ENCODE measurements around the gene JAKMIP1. TPM values are rescaled to one million over a fixed set of nuclear protein-coding genes. Genes with fewer than 3 reads are reported as not detected.

The JAKMIP1 gene
- total and polyA plus RNA-seq, 2 experiments from 2014 or later, result not detected

DNA sequence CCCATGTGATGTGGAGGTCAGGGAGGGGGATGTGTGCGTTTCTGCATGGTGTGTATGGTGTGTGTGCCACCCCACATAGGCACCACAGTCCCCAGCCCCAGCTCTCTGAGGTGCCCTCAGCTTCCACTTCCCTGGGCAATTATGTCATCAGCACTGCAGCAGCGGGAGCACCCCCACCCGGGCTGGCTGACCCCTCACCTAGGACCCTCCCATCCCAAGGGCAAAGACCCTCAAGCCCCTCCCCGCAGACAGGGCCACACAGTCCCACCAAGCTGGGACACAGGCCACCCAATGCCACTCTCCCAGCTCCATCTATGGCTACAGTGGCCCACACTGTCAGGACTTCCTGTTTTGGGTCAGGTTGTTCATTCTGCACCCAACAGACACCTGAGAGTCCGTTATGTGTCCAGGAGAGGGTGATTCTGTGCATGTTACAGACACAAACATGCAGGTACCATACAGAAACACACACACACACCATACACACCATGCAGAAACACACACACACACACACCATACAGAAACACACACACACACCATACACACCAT is 75.2 kb downstream of the JAKMIP1 start:
- no peaks in the 10 kb centered on the region for H3K9me2 ChIP-seq (ENCODE audit: insufficient read depth)
- no peak for TF ChIP-seq EZH2phosphoT487 (IDR thresholded peaks at IDR 0.05; ENCODE audit: insufficient read depth, low read depth)
- TF ChIP-seq EZH2 (IDR thresholded peaks at IDR 0.05; ENCODE audit: insufficient read depth, poor library complexity, severe bottlenecking), result no peak
- H3K27ac ChIP-seq, result no peak overlapping the region
- no peak overlapping the region for H3K4me3 ChIP-seq
- no peaks in the 10 kb centered on the region for H3K4me1 ChIP-seq (ENCODE audit: insufficient read depth)
- DNase-seq, result no peak
- no peaks in the 10 kb centered on the region for H4K20me1 ChIP-seq (ENCODE audit: insufficient read depth)
- H3K36me3 ChIP-seq (ENCODE audit: low read depth), result no peaks in the 10 kb centered on the region
- H3K79me2 ChIP-seq (ENCODE audit: insufficient read depth), result no peaks in the 10 kb centered on the region
- no peaks in the 10 kb centered on the region for H3F3A ChIP-seq (ENCODE audit: insufficient read depth)
- WGBS, 2 experiments (ENCODE audit: low coverage in 1 of 2, low lambda C conversion rate in 2 of 2, missing lambda C conversion rate in 2 of 2), result 38 to 39% methylated on average over 4 to 5 of the region's 5 CpGs
- no peaks in the 10 kb centered on the region for H3K9me3 ChIP-seq (ENCODE audit: low read depth)
- no peak overlapping the region for H2AFZ ChIP-seq
- H3K4me2 ChIP-seq (ENCODE audit: unreplicated experiment), result no peak overlapping the region
- no peaks in the 10 kb centered on the region for H3K27me3 ChIP-seq (replicated peaks; ENCODE audit: insufficient read depth)
- in situ Hi-C loops (cut with MboI), result no loop called here
- H3K9ac ChIP-seq, result no peak overlapping the region

DNA sequence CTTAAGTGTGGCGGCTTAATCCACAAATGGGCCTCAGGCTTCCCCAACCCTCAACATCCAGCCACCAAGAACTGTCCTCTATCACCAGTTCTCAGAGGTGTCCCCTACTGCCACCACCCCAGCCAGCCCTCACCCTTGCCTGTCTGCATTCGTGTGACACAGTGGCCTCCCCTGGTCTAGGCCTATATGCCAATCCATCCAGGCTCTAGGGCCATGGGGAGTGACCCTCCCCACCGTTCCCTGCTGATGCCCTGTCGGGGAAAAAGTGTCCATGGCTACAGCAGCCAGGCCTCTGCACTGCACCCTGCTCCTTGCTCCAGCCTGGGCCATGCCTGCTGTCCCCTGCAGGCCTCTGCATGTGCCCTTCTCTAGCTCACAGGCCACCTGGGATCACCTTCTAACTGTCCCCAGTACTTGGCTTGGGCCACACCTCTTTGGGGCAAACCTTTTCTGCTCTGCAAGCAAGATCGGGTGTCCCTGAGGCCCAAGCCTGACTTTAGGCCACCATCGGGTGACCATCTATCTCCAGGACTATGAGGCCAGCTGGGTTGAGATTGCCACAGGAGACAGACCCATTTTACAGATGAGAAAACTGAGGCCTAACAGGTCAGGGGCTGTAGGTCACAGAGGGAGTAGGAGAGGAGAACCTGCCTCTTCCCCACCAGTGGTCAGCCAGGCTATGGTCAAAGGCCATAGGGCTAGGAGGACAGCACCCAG is 75.8 kb downstream of the JAKMIP1 start:
- 49 to 54% methylated on average over 6 of the region's 6 CpGs for WGBS, 2 experiments (ENCODE audit: low coverage in 1 of 2, low lambda C conversion rate in 2 of 2, missing lambda C conversion rate in 2 of 2)
- in situ Hi-C loops (cut with MboI), result no loop called here
- TF ChIP-seq EZH2phosphoT487 (IDR thresholded peaks at IDR 0.05; ENCODE audit: insufficient read depth, low read depth) (no peak), EZH2 (IDR thresholded peaks at IDR 0.05; ENCODE audit: insufficient read depth, poor library complexity, severe bottlenecking) (no peak)
- H3K4me3 ChIP-seq, result no peak overlapping the region
- no peak overlapping the region for H3K27ac ChIP-seq
- no peaks in the 10 kb centered on the region for H3K79me2 ChIP-seq (ENCODE audit: insufficient read depth)
- H3K27me3 ChIP-seq (replicated peaks; ENCODE audit: insufficient read depth), result no peaks in the 10 kb centered on the region
- no peak for DNase-seq
- H4K20me1 ChIP-seq (ENCODE audit: insufficient read depth), result no peaks in the 10 kb centered on the region
- no peaks in the 10 kb centered on the region for H3F3A ChIP-seq (ENCODE audit: insufficient read depth)
- H2AFZ ChIP-seq, result no peak overlapping the region
- H3K9me3 ChIP-seq (ENCODE audit: low read depth), result no peaks in the 10 kb centered on the region
- no peak overlapping the region for H3K4me2 ChIP-seq (ENCODE audit: unreplicated experiment)
- H3K4me1 ChIP-seq (ENCODE audit: insufficient read depth), result no peaks in the 10 kb centered on the region
- no peaks in the 10 kb centered on the region for H3K9me2 ChIP-seq (ENCODE audit: insufficient read depth)
- no peaks in the 10 kb centered on the region for H3K36me3 ChIP-seq (ENCODE audit: low read depth)
- no peak overlapping the region for H3K9ac ChIP-seq

DNA sequence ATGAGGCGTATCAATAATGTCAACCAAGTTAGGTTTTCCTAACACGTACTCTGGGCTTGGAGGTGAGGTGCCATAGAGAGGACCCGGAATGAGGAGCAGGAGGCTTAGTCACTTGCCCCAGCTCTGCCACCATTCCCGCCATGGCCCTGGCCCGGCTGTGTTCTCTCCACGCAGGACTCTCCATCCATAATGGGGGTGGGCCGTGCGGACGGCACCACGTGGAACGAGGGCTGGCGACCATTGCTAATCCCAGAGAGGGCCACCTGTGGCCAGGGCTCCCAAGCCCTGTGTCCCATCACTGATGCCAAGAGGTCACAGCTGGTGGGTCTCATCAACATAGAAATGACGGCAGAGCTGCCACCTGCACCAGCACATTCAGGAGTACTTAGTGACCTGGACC is 76.4 kb downstream of the JAKMIP1 start:
- no peaks in the 10 kb centered on the region for H3F3A ChIP-seq (ENCODE audit: insufficient read depth)

DNA sequence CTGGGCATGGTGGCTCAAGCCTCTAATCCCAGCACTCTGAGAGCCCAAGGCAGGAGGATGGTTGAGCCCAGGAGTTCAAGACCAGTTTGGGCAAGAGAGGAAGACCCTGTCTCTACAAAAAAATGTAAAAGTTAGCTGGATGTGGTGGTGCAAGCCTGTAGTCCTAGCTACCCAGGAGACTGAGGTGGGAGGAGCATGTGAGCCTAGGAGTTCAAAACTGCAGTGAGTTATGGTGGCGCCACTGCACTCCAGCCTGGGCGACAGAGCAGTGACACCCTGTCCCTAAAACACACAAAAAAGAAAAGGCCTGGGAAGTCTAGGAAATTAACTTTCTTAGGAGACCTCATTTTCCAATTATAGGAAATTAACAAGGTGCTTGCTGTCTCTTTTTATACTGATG is 76.8 kb downstream of the JAKMIP1 start:
- Histone ChIP-seq H3K4me2 (ENCODE audit: unreplicated experiment) (no peak overlapping the region), H2AFZ (no peak overlapping the region), H4K20me1 (ENCODE audit: insufficient read depth) (no peaks in the 10 kb centered on the region), H3K9me2 (ENCODE audit: insufficient read depth) (no peaks in the 10 kb centered on the region), H3F3A (ENCODE audit: insufficient read depth) (no peaks in the 10 kb centered on the region), H3K9ac (no peak overlapping the region), H3K27ac (no peak overlapping the region), H3K9me3 (ENCODE audit: low read depth) (no peaks in the 10 kb centered on the region), H3K27me3 (replicated peaks; ENCODE audit: insufficient read depth) (no peaks in the 10 kb centered on the region), H3K4me1 (ENCODE audit: insufficient read depth) (no peaks in the 10 kb centered on the region), H3K79me2 (ENCODE audit: insufficient read depth) (no peaks in the 10 kb centered on the region), H3K4me3 (no peak overlapping the region), H3K36me3 (ENCODE audit: low read depth) (no peaks in the 10 kb centered on the region)
- in situ Hi-C loops (cut with MboI), result no loop called here
- no peak for TF ChIP-seq EZH2 (IDR thresholded peaks at IDR 0.05; ENCODE audit: insufficient read depth, poor library complexity, severe bottlenecking)
- no peak for TF ChIP-seq EZH2phosphoT487 (IDR thresholded peaks at IDR 0.05; ENCODE audit: insufficient read depth, low read depth)
- DNase-seq, result no peak
- WGBS, 2 experiments (ENCODE audit: low coverage in 1 of 2, low lambda C conversion rate in 2 of 2, missing lambda C conversion rate in 2 of 2), result 58 to 59% methylated on average over 2 of the region's 2 CpGs

More for the DNA sequence above, 76.4 kb downstream of the JAKMIP1 start:
- no peak overlapping the region for H3K4me3 ChIP-seq
- no peaks in the 10 kb centered on the region for H3K4me1 ChIP-seq (ENCODE audit: insufficient read depth)
- H3K4me2 ChIP-seq (ENCODE audit: unreplicated experiment), result no peak overlapping the region
- no peaks in the 10 kb centered on the region for H3K79me2 ChIP-seq (ENCODE audit: insufficient read depth)
- WGBS, 2 experiments (ENCODE audit: low coverage in 1 of 2, low lambda C conversion rate in 2 of 2, missing lambda C conversion rate in 2 of 2), result 65% methylated on average over 13 of the region's 13 CpGs
- no peaks in the 10 kb centered on the region for H3K9me3 ChIP-seq (ENCODE audit: low read depth)
- H3K36me3 ChIP-seq (ENCODE audit: low read depth), result no peaks in the 10 kb centered on the region
- H3K27ac ChIP-seq, result no peak overlapping the region
- H3K27me3 ChIP-seq (replicated peaks; ENCODE audit: insufficient read depth), result no peaks in the 10 kb centered on the region
- no peak overlapping the region for H2AFZ ChIP-seq
- no peaks in the 10 kb centered on the region for H3K9me2 ChIP-seq (ENCODE audit: insufficient read depth)
- H3K9ac ChIP-seq, result no peak overlapping the region
- in situ Hi-C loops (cut with MboI), result no loop called here
- no peak for DNase-seq
- no peaks in the 10 kb centered on the region for H4K20me1 ChIP-seq (ENCODE audit: insufficient read depth)
- no peak for TF ChIP-seq EZH2phosphoT487 (IDR thresholded peaks at IDR 0.05; ENCODE audit: insufficient read depth, low read depth)
- TF ChIP-seq EZH2 (IDR thresholded peaks at IDR 0.05; ENCODE audit: insufficient read depth, poor library complexity, severe bottlenecking), result no peak

Measured in GM23248 (cell line).